Memory B cell (primary cell): ENCODE data around the gene NFATC2IP.
"Not testable (repeated sequence)": the region's sequence is repeated elsewhere in the genome, so short reads cannot be mapped to it uniquely, and the experiment has no call there.

Experiments
- ATAC-seq: fragments of 150-1000 bp; cut with Tn5 transposase; 2 replicates; pipeline ENCODE4 v1.10.0; 2021; ENCODE audit warnings: low read depth, mild to moderate bottlenecking, moderate library complexity
- DNase-seq, 2 donors: peaks; one replicate each; pipeline ENCODE4 v3.0.0; 2022; ENCODE audit warnings: low spot score in 2 of 2
- H3K27ac Mint-ChIP-seq: one replicate; pipeline ENCODE4 v1.8.0; 2022; ENCODE audit warnings: mild to moderate bottlenecking, moderate library complexity, mixed read lengths
- H3K27me3 Mint-ChIP-seq: one replicate; pipeline ENCODE4 v1.8.0; 2022; ENCODE audit warnings: mixed read lengths
- H3K36me3 Mint-ChIP-seq: one replicate; pipeline ENCODE4 v1.8.0; 2022; ENCODE audit warnings: mild to moderate bottlenecking, mixed read lengths
- H3K4me1 Mint-ChIP-seq: one replicate; pipeline ENCODE4 v1.8.0; 2022; ENCODE audit warnings: mixed read lengths
- H3K4me3 Mint-ChIP-seq: one replicate; pipeline ENCODE4 v1.8.0; 2022; ENCODE audit warnings: mild to moderate bottlenecking, moderate library complexity, mixed read lengths
- H3K9me3 Mint-ChIP-seq: one replicate; pipeline ENCODE4 v1.8.0; 2022; ENCODE audit warnings: mixed read lengths

The NFATC2IP gene

DNA sequence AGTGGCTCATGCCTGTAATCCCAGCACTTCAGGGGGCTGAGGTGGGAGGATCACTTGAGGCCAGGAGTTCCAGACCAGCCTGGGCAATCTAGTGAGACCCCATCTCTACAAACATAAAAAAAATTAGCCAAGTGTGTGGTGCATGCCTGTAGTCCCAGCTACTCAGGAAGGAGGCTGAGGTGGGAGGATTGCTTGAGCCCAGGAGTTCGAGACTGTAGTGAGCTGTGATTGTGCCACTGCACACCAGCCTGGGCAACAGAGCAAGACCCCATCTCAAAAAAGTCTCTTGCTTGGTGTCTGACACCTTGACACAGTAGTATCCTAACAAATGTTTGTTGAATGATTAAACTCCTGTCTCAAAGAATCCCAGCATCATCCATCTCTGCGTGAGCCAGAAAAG lies 19.0 kb downstream of the NFATC2IP start:
- H3K36me3 Mint-ChIP-seq, H3K4me3 Mint-ChIP-seq, H3K4me1 Mint-ChIP-seq, H3K27me3 Mint-ChIP-seq, ATAC-seq, H3K9me3 Mint-ChIP-seq, DNase-seq, H3K27ac Mint-ChIP-seq: not testable (repeated sequence)

DNA sequence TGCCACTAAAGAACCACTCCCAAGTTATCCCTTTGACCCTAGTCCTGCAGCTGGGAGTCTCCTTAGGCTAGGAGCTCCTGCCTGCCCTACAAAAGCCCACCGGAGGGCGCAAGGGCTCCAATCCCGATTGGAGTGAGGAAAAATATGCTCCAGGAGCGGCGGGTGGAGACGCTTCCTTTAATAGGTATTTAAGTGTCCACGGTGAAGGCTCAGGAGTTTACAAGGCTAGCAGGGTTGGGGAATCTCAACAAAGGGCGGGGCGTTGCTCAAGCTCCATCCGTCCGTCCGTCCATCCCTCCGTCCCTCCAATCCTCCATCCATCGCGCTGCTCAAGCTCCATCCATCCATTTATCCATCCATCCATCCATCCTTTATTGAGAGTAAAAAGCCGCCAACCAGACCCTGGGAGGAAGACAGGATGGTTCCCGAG lies 23.3 kb downstream of the NFATC2IP start:
- H3K4me3 Mint-ChIP-seq, result peak overlapping the region; percentile 95

DNA sequence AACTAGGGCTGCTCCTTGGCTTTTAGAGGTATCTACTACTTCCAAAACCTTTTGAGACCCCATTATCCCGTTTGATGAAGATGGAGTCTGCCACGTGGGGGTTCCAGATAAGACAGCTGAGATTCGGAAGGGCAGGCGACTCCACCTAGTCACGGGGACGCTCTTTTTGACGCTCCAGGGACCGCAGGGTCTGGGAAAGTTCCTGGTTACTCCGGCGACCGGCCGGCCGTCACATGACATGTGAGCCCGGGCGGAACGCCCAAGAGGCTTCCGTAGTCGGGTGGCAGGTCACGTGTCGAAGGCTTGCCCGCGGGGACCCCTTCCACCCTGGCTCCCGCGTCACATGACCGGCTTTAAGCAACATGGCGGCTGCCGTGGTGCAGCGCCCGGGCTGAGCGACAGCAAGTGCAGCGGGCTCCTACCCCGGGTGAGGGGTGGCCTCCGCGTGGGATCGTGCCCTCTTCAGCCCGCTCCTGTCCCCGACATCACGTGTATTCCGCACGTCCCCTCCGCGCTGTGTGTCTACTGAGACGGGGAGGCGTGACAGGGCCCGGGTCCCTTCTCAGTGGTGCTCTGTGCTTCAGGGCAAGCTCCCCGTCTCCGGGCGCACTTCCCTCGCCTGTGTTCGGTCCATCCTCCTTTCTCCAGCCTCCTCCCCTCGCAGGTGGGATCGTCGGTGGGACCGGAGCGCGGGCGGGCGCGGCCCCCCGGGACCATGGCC lies 23.9 kb downstream of the NFATC2IP start, which contains the start of gene SPNS1:
SPNS1 (plus strand) TSS at position 342 of the 721 bp plus-strand sequence; CDS start at position 716, 374 bp downstream.
- H3K36me3 Mint-ChIP-seq, result peaks cover 7% of the 10 kb centered on the region
- peak within 1 kb of the TSS; percentile 99 for H3K27ac Mint-ChIP-seq
- H3K9me3 Mint-ChIP-seq, result no peaks in the 10 kb centered on the region
- H3K4me3 Mint-ChIP-seq, result peak within 1 kb of the TSS; percentile 95
- no peaks in the 10 kb centered on the region for H3K27me3 Mint-ChIP-seq
- ATAC-seq (peak; percentile 94), DNase-seq (peak; percentile 87)
- H3K4me1 Mint-ChIP-seq, result peaks cover 24% of the 10 kb centered on the region

More for the DNA sequence above, 23.3 kb downstream of the NFATC2IP start:
- no peak for DNase-seq
- ATAC-seq, result no peak
- peak overlapping the region; percentile 99 for H3K27ac Mint-ChIP-seq
- H3K9me3 Mint-ChIP-seq, result no peaks in the 10 kb centered on the region
- H3K27me3 Mint-ChIP-seq, result no peaks in the 10 kb centered on the region
- peaks cover 7% of the 10 kb centered on the region for H3K36me3 Mint-ChIP-seq
- peaks cover 24% of the 10 kb centered on the region for H3K4me1 Mint-ChIP-seq

DNA sequence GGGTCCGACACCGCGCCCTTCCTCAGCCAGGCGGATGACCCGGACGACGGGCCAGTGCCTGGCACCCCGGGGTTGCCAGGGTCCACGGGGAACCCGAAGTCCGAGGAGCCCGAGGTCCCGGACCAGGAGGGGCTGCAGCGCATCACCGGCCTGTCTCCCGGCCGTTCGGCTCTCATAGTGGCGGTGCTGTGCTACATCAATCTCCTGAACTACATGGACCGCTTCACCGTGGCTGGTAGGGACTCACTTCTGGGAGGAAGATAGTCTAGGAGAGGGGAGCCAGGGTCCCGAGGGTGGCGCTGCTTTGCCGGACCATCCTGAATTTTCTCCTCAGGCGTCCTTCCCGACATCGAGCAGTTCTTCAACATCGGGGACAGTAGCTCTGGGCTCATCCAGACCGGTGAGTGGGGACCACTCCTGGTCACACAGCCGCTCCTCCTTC lies 24.4 kb downstream of the NFATC2IP start:
- ATAC-seq, result no peak

DNA sequence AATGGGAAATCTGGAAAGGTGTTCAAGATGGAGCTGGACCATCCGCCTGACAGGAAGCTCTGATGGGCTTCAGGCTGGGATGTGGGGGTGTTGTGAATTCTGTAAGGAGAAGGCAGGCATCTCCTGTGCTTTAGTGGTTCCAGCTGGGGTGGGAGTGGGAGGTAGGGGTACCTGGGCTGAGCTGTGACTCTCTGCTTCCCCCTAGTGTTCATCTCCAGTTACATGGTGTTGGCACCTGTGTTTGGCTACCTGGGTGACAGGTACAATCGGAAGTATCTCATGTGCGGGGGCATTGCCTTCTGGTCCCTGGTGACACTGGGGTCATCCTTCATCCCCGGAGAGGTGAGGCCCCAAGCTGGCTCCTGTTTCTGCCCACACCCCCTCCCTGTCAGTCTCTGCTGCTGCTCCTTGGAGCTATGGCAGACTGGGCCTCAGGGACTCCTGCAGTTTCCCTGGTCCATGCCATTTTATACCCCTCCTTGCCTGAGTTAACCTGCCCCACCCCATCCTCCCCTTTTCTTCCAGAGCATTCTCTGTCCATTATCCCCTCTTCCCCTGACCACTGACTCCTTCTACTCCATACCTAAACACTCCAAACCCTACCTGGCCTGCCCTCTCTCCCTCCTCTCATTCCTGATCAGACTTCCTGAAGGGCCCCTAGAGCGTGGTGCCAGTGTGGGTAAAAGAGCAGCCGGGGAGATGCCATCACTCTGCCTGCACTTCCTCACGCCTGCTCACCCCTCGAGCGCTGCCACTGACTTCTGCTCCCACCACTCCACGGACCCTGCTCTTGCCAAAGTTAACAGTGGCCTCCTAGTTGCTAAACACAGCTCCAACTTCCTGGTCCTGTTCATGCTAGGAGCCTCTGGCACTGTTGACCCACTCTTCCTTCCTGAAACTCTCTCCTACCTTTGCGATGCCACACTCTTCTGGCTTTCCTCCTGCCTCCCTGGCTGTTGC lies 27.2 kb downstream of the NFATC2IP start:
- Mint-ChIP-seq H3K4me1 (peaks cover 24% of the 10 kb centered on the region), H3K27ac (no peak overlapping the region), H3K9me3 (no peaks in the 10 kb centered on the region), H3K27me3 (no peaks in the 10 kb centered on the region), H3K36me3 (peaks cover 25% of the 10 kb centered on the region), H3K4me3 (no peak overlapping the region)
- DNase-seq (no peak), ATAC-seq (no peak)

More for the DNA sequence above, 24.4 kb downstream of the NFATC2IP start:
- Mint-ChIP-seq H3K27me3 (no peaks in the 10 kb centered on the region), H3K36me3 (peaks cover 7% of the 10 kb centered on the region), H3K4me1 (peaks cover 24% of the 10 kb centered on the region), H3K9me3 (no peaks in the 10 kb centered on the region), H3K27ac (peak overlapping the region; percentile 99), H3K4me3 (peak overlapping the region; percentile 95)
- DNase-seq, result no peak

DNA sequence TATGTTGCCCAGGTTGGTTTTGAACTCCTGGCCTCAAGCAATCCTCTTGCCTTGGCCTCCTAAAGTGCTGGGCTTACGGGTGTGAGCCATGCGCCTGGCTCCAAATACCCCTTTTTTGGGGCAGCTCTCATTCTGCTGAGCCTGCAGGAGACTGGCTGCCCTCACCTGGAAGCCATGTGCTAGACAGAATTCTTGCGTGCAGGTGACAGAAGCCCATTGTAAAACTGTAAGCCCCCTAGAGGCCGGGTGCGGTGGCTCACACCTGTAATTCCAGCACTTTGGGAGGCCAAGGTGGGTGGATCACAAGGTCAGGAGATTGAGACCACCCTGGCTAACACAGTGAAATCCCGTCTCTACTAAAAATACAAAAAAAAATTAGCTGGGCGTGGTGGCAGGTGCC lies 29.6 kb downstream of the NFATC2IP start:
- H3K27me3 Mint-ChIP-seq, H3K27ac Mint-ChIP-seq, H3K9me3 Mint-ChIP-seq, DNase-seq, H3K4me3 Mint-ChIP-seq, ATAC-seq: not testable (repeated sequence)
- H3K4me1 Mint-ChIP-seq, result peaks cover 29% of the 10 kb centered on the region
- H3K36me3 Mint-ChIP-seq, result peaks cover 38% of the 10 kb centered on the region

DNA sequence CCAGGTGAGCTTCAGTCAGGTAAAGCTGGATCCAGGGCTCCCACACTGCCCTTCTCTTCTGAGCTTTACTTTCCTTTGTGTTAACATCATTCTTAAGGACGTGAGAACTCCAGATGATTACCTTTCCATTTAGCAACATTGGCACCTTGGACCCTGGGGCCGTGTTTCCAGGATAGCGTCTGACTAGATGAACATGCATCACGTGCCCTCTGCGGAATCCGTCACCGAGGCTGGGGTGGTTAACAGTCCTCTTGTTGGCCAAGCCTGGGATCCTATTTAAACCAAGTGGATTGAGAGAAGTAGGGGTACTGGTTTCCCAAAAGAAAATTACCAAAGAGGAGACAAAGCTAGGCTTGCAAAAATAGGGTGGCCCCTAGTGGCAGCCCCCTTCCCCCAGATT lies 30.2 kb downstream of the NFATC2IP start:
- no peak for ATAC-seq
- Mint-ChIP-seq H3K4me3 (no peak overlapping the region), H3K36me3 (peaks cover 38% of the 10 kb centered on the region), H3K4me1 (peaks cover 28% of the 10 kb centered on the region), H3K9me3 (no peaks in the 10 kb centered on the region), H3K27ac (no peak overlapping the region), H3K27me3 (no peaks in the 10 kb centered on the region)
- DNase-seq, result no peak

DNA sequence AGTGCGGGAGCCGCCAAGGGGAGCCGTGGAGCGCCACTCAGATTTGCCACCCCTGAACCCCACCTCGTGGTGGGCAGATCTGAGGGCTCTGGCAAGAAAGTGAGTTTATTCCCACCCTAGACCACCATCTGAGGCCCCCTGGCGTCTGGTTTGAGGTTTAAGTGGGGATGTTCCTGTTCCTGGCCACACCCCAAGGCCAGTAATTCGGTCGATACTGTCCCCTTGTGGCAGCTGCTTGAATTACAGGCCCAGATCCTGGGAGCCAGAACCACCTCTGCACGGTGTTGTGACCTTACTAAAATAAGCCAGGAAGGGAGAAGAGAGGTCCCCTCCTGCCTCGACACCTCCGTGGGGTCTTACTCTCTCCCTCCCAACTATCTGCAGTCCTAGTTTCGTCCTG lies 30.8 kb downstream of the NFATC2IP start:
- Mint-ChIP-seq H3K27me3 (no peaks in the 10 kb centered on the region), H3K4me3 (no peak overlapping the region), H3K36me3 (peaks cover 38% of the 10 kb centered on the region), H3K4me1 (peaks cover 26% of the 10 kb centered on the region), H3K27ac (no peak overlapping the region), H3K9me3 (no peaks in the 10 kb centered on the region)
- ATAC-seq (no peak), DNase-seq (no peak)

DNA sequence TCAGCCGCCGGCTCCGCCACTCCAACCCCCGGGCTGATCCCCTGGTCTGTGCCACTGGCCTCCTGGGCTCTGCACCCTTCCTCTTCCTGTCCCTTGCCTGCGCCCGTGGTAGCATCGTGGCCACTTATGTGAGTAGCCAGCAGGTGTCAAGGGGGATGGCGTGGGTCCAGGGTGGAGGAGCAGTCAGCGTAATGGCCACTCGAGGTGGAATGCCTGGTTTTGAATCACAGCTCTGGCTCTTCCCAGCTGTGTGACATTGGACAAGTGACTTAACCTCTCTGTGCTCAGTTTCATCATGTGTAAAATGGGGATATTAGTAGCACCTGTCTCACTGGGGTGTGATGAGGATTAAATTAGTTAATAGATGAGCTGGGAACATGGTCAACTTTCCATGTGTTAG lies 31.7 kb downstream of the NFATC2IP start:
- no peak for ATAC-seq
- H3K27me3 Mint-ChIP-seq, result no peaks in the 10 kb centered on the region
- H3K4me3 Mint-ChIP-seq, result no peak overlapping the region
- DNase-seq, result no peak
- peaks cover 23% of the 10 kb centered on the region for H3K4me1 Mint-ChIP-seq
- H3K9me3 Mint-ChIP-seq, result peaks cover 4% of the 10 kb centered on the region
- peaks cover 43% of the 10 kb centered on the region for H3K36me3 Mint-ChIP-seq
- H3K27ac Mint-ChIP-seq, result no peak overlapping the region

DNA sequence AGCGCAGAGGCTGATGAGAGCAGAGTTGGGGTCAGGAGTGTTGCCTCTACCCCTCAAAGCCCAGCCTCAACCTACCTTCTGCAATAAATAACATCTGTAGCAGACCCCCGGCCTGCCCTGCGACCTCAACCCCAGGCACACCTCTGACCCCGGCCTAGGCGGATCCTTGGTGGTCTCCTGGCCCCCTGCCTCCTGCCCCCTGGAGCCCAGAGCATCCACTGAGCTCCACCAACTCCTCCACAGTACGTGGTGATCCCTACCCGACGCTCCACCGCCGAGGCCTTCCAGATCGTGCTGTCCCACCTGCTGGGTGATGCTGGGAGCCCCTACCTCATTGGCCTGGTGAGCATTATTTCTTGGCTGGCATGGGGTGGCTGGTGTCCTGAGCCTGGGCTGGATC lies 32.2 kb downstream of the NFATC2IP start:
- Mint-ChIP-seq H3K4me1 (peaks cover 21% of the 10 kb centered on the region), H3K36me3 (peaks cover 46% of the 10 kb centered on the region), H3K27ac (no peak overlapping the region), H3K4me3 (no peak overlapping the region), H3K9me3 (peaks cover 6% of the 10 kb centered on the region), H3K27me3 (no peaks in the 10 kb centered on the region)
- DNase-seq (no peak), ATAC-seq (no peak)

DNA sequence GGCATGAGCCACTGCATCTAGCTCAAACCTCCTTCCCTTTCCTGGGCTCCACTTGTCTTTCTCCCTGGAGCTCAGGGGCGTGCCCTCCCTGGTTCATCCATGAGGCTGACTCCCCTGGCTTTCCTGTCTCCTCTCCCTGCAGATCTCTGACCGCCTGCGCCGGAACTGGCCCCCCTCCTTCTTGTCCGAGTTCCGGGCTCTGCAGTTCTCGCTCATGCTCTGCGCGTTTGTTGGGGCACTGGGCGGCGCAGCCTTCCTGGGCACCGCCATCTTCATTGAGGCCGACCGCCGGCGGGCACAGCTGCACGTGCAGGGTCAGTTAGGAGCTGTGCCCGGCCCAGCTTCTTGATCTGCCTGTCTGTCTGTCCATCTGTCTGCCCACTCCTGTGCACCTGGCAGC lies 32.9 kb downstream of the NFATC2IP start:
- Mint-ChIP-seq H3K36me3 (peaks cover 42% of the 10 kb centered on the region), H3K4me1 (peaks cover 15% of the 10 kb centered on the region)

DNA sequence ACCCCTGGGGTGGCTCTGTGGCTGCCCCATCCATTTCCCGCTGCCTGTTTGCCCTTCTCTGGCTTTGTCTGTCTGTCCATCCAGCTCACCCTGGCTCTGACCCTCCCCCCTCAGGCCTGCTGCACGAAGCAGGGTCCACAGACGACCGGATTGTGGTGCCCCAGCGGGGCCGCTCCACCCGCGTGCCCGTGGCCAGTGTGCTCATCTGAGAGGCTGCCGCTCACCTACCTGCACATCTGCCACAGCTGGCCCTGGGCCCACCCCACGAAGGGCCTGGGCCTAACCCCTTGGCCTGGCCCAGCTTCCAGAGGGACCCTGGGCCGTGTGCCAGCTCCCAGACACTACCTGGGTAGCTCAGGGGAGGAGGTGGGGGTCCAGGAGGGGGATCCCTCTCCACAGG lies 33.4 kb downstream of the NFATC2IP start:
- peaks cover 45% of the 10 kb centered on the region for H3K36me3 Mint-ChIP-seq
- DNase-seq (no peak), ATAC-seq (no peak)
- peaks cover 6% of the 10 kb centered on the region for H3K9me3 Mint-ChIP-seq
- no peak overlapping the region for H3K4me3 Mint-ChIP-seq
- no peaks in the 10 kb centered on the region for H3K27me3 Mint-ChIP-seq
- H3K27ac Mint-ChIP-seq, result no peak overlapping the region
- H3K4me1 Mint-ChIP-seq, result peaks cover 15% of the 10 kb centered on the region

More for the DNA sequence above, 32.9 kb downstream of the NFATC2IP start:
- Mint-ChIP-seq H3K4me3 (no peak overlapping the region), H3K27me3 (no peaks in the 10 kb centered on the region), H3K27ac (no peak overlapping the region), H3K9me3 (peaks cover 6% of the 10 kb centered on the region)
- DNase-seq (no peak), ATAC-seq (no peak)

DNA sequence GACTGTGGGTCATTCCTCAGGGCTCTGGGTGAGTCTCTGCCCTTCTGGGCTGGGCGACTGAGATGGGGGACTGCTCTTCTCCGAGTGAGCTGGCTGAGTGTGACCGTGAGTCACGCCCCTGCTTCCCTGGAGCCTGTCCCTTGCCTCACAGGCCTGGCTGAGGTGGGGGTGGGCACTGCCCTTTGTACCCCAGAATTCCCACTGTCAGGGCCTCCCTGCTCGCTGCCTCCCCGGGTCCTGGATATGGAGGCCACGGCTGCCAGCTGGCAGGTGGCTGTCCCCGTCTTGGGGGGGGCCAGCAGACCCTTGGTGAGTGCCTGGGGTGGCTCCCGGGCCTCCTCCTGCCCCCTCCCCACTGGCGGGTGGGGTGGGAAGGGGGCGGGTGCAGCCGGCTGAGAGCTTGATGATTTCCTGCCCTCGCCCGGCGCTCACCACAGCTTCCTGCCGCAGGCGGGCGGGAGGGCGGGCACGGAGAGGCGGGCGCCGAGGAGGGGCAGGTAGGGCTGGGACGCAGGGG lies 33.9 kb downstream of the NFATC2IP start, which contains the start of gene LAT:
LAT (plus strand) TSS at position 434 of the 517 bp plus-strand sequence. CDS start 366 bp downstream, outside the sequence.
- Mint-ChIP-seq H3K27me3 (no peaks in the 10 kb centered on the region), H3K4me1 (peaks cover 15% of the 10 kb centered on the region), H3K27ac (no peak within 1 kb of the TSS), H3K9me3 (peaks cover 6% of the 10 kb centered on the region), H3K36me3 (peaks cover 49% of the 10 kb centered on the region), H3K4me3 (peak within 1 kb of the TSS; percentile 54)
- DNase-seq, result peak in 1 of 2 donors; percentile 22
- peak; percentile 91 for ATAC-seq
